Kidney (tissue), 14 donors: ENCODE data around the gene ZNF74. TPM values are rescaled to one million over a fixed set of nuclear protein-coding genes. Genes with fewer than 3 reads are reported as not detected.

Experiments used
- DNase-seq, 5 donors: peaks; one replicate each; pipeline ENCODE4 v3.0.0-alpha.2; 2013 to 2020
- FAIRE-seq: peaks from 2 replicates; lab custom pipeline; 2012; peaks lifted over from hg19 to GRCh38; lab: Jason Lieb, UNC
- H3K27ac ChIP-seq, 2 donors: one replicate each; pipeline ENCODE4 v1.7.0; 2013; ENCODE audit warnings: low read depth in 2 of 2, low read length in 2 of 2, inconsistent platforms in 1 of 2
- H3K27me3 ChIP-seq: one replicate; pipeline ENCODE4 v1.7.1; 2013; ENCODE audit warnings: low read length, inconsistent platforms; ENCODE audit not compliant: control insufficient read depth, insufficient read depth
- H3K36me3 ChIP-seq, 3 donors: one replicate each; pipeline versions ENCODE4 v1.7.0 to v1.7.1; 2013; ENCODE audit warnings: low read length in 3 of 3, control low read depth in 1 of 3, inconsistent platforms in 1 of 3; ENCODE audit not compliant: insufficient read depth in 3 of 3, control insufficient read depth in 2 of 3
- H3K4me1 ChIP-seq, 3 donors: one replicate each; pipeline versions ENCODE4 v1.7.0 to v1.7.1; 2013; ENCODE audit warnings: low read length in 3 of 3, inconsistent platforms in 1 of 3, low read depth in 1 of 3; ENCODE audit not compliant: control insufficient read depth in 2 of 3, insufficient read depth in 2 of 3
- H3K4me3 ChIP-seq, 3 donors: one replicate each; pipeline versions ENCODE4 v1.7.0 to v1.8.1; 2013; ENCODE audit warnings: low read length in 3 of 3, control low read depth in 1 of 3, inconsistent platforms in 1 of 3
- H3K9ac ChIP-seq, 3 donors: one replicate each; pipeline versions ENCODE4 v1.7.0 to v1.7.1; 2013; ENCODE audit warnings: low read length in 3 of 3, control low read depth in 1 of 3, inconsistent platforms in 1 of 3
- H3K9me3 ChIP-seq, 3 donors: one replicate each; pipeline versions ENCODE4 v1.7.0 to v1.7.1; 2013; ENCODE audit warnings: low read length in 3 of 3, control low read depth in 1 of 3, inconsistent platforms in 1 of 3; ENCODE audit not compliant: control insufficient read depth in 2 of 3, insufficient read depth in 1 of 3
- CTCF ChIP-seq: IDR thresholded peaks from 3 replicates; pipeline ENCODE4 v1.5.1; 2012; ENCODE audit warnings: mild to moderate bottlenecking, moderate library complexity, borderline replicate concordance; ENCODE audit not compliant: insufficient read depth; ENCODE audit errors: extremely low read depth
- intact Hi-C: fragments of 100-400 bp; cut with DNase I; formaldehyde crosslinking; loops from one replicate; pipeline ENCODE4 v1.11.1; 2022
- polyA plus RNA-seq: library from polyadenylated mRNA; stranded (reverse); fragments of 350-450 nt; fragmentation: Illumina TruSeq; extraction: RNeasy Lipid Tissue Mini Kit (QIAGEN cat#74804); gene quantifications from one replicate; pipeline ENCODE4 v1.2.3, GENCODE V29; 2014; ENCODE audit warnings: low read depth, low replicate concordance; ENCODE audit not compliant: insufficient read depth
- total RNA-seq: library from RNA; stranded (reverse); fragmentation: NEBNext Ultra II Directional; extraction: Animal tissue kit (Norgen Biotek cat#: 25700); gene quantifications from one replicate; pipeline ENCODE4 v1.2.1, GENCODE V29; 2021
- donor health status: control.
- donor health status: control.
- donor health status: control.
- donor health status: control.
- donor health status: control.
- donor health status: DM: yes; HTN: yes; CAD: no.
- donor health status: Normal renal cell carcinoma (clear cell type).

Gene ZNF74
- total and polyA plus RNA-seq, 2 donors from 2014 or later = 3.7 to 6.5 TPM

GRCh38 chr22:20438427-20438677 lies 44.4 kb downstream of the ZNF74 start:
- H3K4me3 ChIP-seq = peak overlapping the region; percentile 12 to 59 (median 37)
- intact Hi-C loops = no loop called here
- no peak for DNase-seq
- peaks cover 0 to 23% (median 4%) of the 10 kb centered on the region in 3 donors for H3K4me1 ChIP-seq
- H3K9ac ChIP-seq = peak overlapping the region in 2 of 3 donors; percentile 22 to 67
- FAIRE-seq = no peak
- peak overlapping the region; percentile 41 to 63 for H3K27ac ChIP-seq
- no peaks in the 10 kb centered on the region for H3K27me3 ChIP-seq
- no peak for TF ChIP-seq CTCF
- no peaks in the 10 kb centered on the region for H3K9me3 ChIP-seq
- no peaks in the 10 kb centered on the region for H3K36me3 ChIP-seq

DNA sequence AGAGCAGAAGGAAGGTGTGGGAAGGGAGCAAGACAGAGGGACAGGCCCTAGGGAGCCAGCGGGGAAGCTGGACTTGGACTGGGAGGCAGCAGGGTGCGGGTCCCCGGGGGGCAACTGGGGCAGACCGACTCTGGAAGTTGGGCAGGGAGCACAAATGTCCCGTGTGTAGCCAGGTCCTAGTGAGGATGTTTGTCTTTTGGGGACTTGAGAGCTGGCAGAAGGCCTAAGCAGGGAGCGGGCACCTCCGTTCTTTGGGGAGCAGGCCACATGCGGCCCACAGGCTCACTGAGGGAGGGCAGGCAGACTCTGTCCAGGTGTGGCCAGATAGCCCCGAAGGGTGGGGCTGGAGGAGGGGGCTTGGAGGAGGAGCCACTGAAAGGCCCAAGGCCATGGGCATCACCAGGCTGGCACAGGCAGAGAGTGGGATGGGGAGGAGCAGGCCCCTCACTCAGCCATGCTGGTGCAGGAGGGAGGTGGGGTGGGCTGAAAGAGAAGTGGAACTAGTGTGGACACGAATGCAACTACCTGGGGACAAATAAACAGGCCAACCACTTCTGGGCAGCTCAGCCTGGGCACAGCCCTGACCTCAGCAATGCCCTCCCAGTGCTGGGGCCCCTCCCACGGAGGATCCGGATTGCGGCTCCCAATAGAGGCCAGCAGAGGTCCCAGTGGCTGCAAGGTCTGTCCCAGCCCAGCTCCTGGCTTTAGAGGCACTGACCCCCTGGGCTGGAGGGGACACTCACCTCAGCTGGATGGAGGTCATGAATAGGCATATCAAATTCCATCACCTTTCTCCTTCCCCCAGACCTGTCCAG lies 44.9 kb downstream of the ZNF74 start:
- no peaks in the 10 kb centered on the region for H3K9me3 ChIP-seq
- peak overlapping the region in 1 of 3 donors; percentile 67 for H3K9ac ChIP-seq
- no peak for FAIRE-seq
- intact Hi-C loops = no loop called here
- H3K27ac ChIP-seq = no peak overlapping the region
- H3K36me3 ChIP-seq = no peaks in the 10 kb centered on the region
- TF ChIP-seq CTCF = no peak
- H3K4me3 ChIP-seq = peak overlapping the region in 2 of 3 donors; percentile 37 to 59
- peaks cover 0 to 23% (median 4%) of the 10 kb centered on the region in 3 donors for H3K4me1 ChIP-seq
- H3K27me3 ChIP-seq = no peaks in the 10 kb centered on the region
- peak in 1 of 5 donors; percentile 78 for DNase-seq

- no peak overlapping the region for H3K27ac ChIP-seq
- intact Hi-C loops = no loop called here
- H3K9ac ChIP-seq = no peak overlapping the region
- no peaks in the 10 kb centered on the region for H3K9me3 ChIP-seq
- H3K4me3 ChIP-seq = no peak overlapping the region
- H3K36me3 ChIP-seq = peaks cover 0 to under 1% (median 0%) of the 10 kb centered on the region in 3 donors
- peaks cover 0 to 23% (median 4%) of the 10 kb centered on the region in 3 donors for H3K4me1 ChIP-seq
- FAIRE-seq = no peak
- peak in 1 of 5 donors; percentile 43 for DNase-seq
- TF ChIP-seq CTCF = no peak
- H3K27me3 ChIP-seq = no peaks in the 10 kb centered on the region
Observed at GRCh38 chr22:20439556-20439927, 45.6 kb downstream of the ZNF74 start.
